ENCODE measurements around the gene GALR3. TPM values are rescaled to one million over a fixed set of nuclear protein-coding genes. Genes with fewer than 3 reads are reported as not detected.
A peak's percentile ranks its signal among the peaks of the same experiment; 100 is the strongest.
"Not testable (repeated sequence)": the region's sequence is repeated elsewhere in the genome, so short reads cannot be mapped to it uniquely, and the experiment has no call there.

Gene GALR3
- total RNA-seq, 1 donor from 2014 or later = not detected

DNA sequence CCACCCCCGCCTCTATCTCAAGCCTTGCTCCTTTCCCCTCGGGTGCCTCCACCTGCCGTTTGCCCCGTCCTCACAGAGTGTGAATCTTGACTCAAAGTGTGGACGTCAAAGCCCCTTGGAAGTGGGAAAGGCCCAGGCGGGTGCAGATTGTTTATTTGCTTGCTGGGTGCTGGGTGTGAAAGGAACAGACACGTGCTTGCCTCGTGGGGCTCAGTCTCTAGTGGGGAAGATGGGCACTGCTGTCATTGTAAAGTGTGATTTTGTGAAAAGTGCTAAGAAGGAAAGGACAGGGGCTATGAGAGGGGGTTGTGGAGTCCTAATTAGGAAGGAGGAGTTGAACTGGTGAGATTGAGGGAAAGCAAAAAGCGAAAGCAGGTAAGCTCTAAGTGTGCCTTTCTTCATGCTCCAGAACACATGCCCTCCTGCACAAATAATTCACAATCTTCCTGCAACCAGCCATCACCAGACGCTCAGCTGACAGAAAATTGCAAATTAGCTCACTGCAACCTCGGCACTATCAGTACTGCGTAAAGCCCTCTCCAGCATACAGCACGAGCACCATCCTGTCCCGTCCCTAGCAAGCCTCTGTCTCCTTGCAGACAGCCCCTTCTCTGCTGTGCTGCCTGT is 25.2 kb upstream of the GALR3 start:
- Mint-ChIP-seq H3K4me3 (ENCODE audit: unreplicated experiment) (peak overlapping the region; percentile 53), H3K36me3 (ENCODE audit: unreplicated experiment) (no peaks in the 10 kb centered on the region), H3K4me1 (ENCODE audit: low read depth, unreplicated experiment) (peaks cover 6% of the 10 kb centered on the region), H3K27ac (ENCODE audit: unreplicated experiment) (no peak overlapping the region), H3K27me3 (ENCODE audit: unreplicated experiment) (peaks cover 2% of the 10 kb centered on the region), H3K9me3 (ENCODE audit: unreplicated experiment) (peaks cover 3% of the 10 kb centered on the region)
- DNase-seq = no peak
- TF ChIP-seq, protein P1, sequence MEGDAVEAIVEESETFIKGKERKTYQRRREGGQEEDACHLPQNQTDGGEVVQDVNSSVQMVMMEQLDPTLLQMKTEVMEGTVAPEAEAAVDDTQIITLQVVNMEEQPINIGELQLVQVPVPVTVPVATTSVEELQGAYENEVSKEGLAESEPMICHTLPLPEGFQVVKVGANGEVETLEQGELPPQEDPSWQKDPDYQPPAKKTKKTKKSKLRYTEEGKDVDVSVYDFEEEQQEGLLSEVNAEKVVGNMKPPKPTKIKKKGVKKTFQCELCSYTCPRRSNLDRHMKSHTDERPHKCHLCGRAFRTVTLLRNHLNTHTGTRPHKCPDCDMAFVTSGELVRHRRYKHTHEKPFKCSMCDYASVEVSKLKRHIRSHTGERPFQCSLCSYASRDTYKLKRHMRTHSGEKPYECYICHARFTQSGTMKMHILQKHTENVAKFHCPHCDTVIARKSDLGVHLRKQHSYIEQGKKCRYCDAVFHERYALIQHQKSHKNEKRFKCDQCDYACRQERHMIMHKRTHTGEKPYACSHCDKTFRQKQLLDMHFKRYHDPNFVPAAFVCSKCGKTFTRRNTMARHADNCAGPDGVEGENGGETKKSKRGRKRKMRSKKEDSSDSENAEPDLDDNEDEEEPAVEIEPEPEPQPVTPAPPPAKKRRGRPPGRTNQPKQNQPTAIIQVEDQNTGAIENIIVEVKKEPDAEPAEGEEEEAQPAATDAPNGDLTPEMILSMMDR (IDR thresholded peaks at IDR 0.05; ENCODE audit: partially characterized antibody, unreplicated experiment) = no peak

DNA sequence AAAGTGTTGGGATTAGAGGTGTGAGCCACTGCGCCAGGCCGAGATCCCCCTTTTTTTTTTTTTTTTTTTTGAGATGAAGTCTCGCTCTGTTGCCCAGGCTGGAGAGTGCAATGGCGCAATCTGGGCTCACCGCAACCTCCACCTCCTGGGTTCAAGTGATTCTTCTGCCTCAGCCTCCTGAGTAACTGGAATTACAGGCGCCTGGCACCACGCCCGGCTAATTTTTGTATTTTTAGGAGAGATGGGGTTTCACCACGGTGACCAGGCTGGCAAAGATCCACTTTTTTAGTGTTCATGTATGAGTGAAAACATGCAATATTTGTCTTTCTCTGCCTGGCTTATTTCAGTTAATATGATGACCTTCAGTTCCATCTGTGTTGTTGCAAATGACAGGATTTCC is 23.2 kb upstream of the GALR3 start:
- not testable (repeated sequence) for H3K4me3 Mint-ChIP-seq (ENCODE audit: unreplicated experiment); H3K36me3 Mint-ChIP-seq (ENCODE audit: unreplicated experiment); DNase-seq; H3K4me1 Mint-ChIP-seq (ENCODE audit: low read depth, unreplicated experiment); H3K9me3 Mint-ChIP-seq (ENCODE audit: unreplicated experiment); H3K27me3 Mint-ChIP-seq (ENCODE audit: unreplicated experiment)
- peak overlapping the region; percentile 13 for H3K27ac Mint-ChIP-seq (ENCODE audit: unreplicated experiment)

DNA sequence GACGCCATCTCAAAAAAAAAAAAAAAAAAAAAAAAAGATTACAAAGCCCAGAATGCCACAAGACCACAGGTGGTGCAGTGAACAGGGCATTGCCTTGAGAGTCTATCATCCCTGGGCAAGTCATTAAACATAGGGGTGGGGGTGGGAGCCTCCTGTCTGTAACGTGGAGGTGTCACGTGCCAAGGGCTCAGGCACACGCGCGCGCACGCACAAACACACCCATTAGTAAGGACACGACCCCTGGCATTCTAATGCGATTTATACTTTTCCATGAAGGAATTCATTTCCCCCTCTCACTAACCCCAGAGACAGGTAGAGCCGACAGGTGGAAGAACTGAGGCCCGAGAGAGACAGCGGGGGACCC is 21.3 kb upstream of the GALR3 start:
- Mint-ChIP-seq H3K27ac (ENCODE audit: unreplicated experiment) (peak overlapping the region; percentile 22), H3K9me3 (ENCODE audit: unreplicated experiment) (peaks cover 7% of the 10 kb centered on the region), H3K4me1 (ENCODE audit: low read depth, unreplicated experiment) (peaks cover 19% of the 10 kb centered on the region), H3K4me3 (ENCODE audit: unreplicated experiment) (peak overlapping the region; percentile 90), H3K36me3 (ENCODE audit: unreplicated experiment) (no peaks in the 10 kb centered on the region), H3K27me3 (ENCODE audit: unreplicated experiment) (peaks cover 8% of the 10 kb centered on the region)
- TF ChIP-seq, protein P1 (IDR thresholded peaks at IDR 0.05; ENCODE audit: partially characterized antibody, unreplicated experiment) = no peak
- DNase-seq = no peak

DNA sequence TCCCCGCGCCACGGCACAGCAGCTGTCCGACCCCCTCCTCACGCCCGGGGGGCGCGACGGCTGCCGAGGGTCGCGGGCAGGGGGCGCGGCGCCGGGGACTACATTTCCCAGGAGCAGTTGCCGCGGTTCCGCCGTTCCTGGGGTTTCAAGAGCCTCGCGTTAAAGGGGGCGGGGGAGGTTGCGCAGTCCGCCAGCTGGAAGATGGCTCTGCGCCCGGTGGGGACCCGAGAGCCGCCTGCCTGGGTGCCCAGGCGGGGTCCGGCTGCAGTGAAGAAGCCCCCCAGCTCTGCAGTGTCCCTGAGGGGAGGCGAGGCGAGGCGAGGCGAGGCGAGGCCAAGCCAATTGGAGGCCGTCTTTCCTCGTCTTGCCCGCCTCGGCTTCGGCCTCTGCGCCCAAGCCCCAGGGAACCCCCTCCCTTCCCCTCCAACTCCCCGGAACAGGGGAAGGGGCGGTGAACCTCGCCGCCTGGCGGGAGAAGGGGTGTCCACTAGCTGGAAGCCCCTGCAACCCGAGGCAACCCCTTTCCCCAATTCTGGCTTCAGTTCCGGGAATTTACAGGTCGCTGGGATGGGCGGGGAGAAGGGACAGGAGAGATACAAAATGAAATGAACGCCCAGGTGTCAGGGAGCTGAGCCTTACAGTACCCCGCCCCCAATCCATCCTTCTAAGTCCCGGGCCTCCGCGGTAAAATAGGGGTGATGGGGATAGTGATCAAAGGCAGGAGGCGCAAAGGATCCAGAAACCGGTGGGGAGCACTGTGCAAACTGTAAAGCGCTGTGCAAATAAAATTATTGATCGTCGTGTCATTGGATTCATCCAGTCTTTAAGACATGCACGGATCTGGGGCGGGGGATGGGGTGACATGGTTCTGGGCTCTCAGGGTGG is 20.6 kb upstream of the GALR3 start:
- TF ChIP-seq, protein P1 (IDR thresholded peaks at IDR 0.05; ENCODE audit: partially characterized antibody, unreplicated experiment) = no peak
- peak; percentile 82 for DNase-seq
- no peaks in the 10 kb centered on the region for H3K36me3 Mint-ChIP-seq (ENCODE audit: unreplicated experiment)
- peak overlapping the region; percentile 89 for H3K27ac Mint-ChIP-seq (ENCODE audit: unreplicated experiment)
- peak overlapping the region; percentile 90 for H3K4me3 Mint-ChIP-seq (ENCODE audit: unreplicated experiment)
- H3K9me3 Mint-ChIP-seq (ENCODE audit: unreplicated experiment) = peaks cover 8% of the 10 kb centered on the region
- peaks cover 19% of the 10 kb centered on the region for H3K4me1 Mint-ChIP-seq (ENCODE audit: low read depth, unreplicated experiment)
- peaks cover 8% of the 10 kb centered on the region for H3K27me3 Mint-ChIP-seq (ENCODE audit: unreplicated experiment)

DNA sequence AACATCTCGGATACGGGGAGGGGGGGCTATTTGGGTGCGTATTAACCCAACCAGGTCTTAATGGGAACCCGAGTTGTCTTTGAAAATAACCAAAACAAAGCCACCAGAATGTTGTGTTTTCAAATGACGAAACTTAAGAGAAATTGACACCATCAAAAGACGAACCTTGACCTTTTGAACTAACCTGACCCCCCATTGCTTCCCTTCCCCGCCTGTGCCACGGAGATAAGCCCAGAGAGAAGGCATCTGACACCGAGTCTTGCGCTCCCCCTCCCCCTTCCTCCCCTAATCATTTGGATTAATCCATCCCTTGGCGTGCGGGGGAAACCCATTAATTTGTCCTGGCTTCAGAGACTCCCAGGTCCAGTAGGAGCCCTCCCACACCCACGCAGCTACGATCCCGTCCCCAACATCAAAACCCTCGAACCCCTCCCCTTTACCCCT is 20.0 kb upstream of the GALR3 start:
- TF ChIP-seq, protein P1 (IDR thresholded peaks at IDR 0.05; ENCODE audit: partially characterized antibody, unreplicated experiment) = no peak
- DNase-seq = peak; percentile 39
- Mint-ChIP-seq H3K27ac (ENCODE audit: unreplicated experiment) (peak overlapping the region; percentile 89), H3K36me3 (ENCODE audit: unreplicated experiment) (no peaks in the 10 kb centered on the region), H3K9me3 (ENCODE audit: unreplicated experiment) (peaks cover 8% of the 10 kb centered on the region), H3K27me3 (ENCODE audit: unreplicated experiment) (peaks cover 8% of the 10 kb centered on the region), H3K4me3 (ENCODE audit: unreplicated experiment) (peak overlapping the region; percentile 88), H3K4me1 (ENCODE audit: low read depth, unreplicated experiment) (peaks cover 14% of the 10 kb centered on the region)
